Lower lobe of right lung (tissue), 2 donors: ENCODE measurements around the gene RETREG3. TPM values are rescaled to one million over a fixed set of nuclear protein-coding genes. Genes with fewer than 3 reads are reported as not detected.

ENCODE experiments used
- ATAC-seq, 2 donors: fragments of 200-7000 bp; cut with Tn5 transposase; one replicate each; pipeline ENCODE4 v1.9.1; 2020 to 2022; ENCODE audit warnings: mild to moderate bottlenecking in 2 of 2, moderate library complexity in 2 of 2
- DNase-seq: peaks from one replicate; pipeline ENCODE4 v3.0.0-alpha.2; 2020
- H3K27ac ChIP-seq: fragments of 200-600 bp; one replicate; pipeline ENCODE4 v1.8.0; 2022
- H3K27me3 ChIP-seq: fragments of 200-600 bp; one replicate; pipeline ENCODE4 v1.8.0; 2022; ENCODE audit warnings: low read depth
- H3K36me3 ChIP-seq: fragments of 200-600 bp; one replicate; pipeline ENCODE4 v1.8.0; 2022; ENCODE audit warnings: mild to moderate bottlenecking
- H3K4me1 ChIP-seq: fragments of 200-600 bp; one replicate; pipeline ENCODE4 v1.8.0; 2022
- H3K4me3 ChIP-seq: fragments of 200-600 bp; one replicate; pipeline ENCODE4 v1.8.0; 2022; ENCODE audit warnings: mild to moderate bottlenecking
- H3K9me3 ChIP-seq: fragments of 200-600 bp; one replicate; pipeline ENCODE4 v1.8.0; 2022
- CTCF ChIP-seq: fragments of 200-600 bp; IDR thresholded peaks from one replicate; pipeline ENCODE4 v1.8.0; 2022; ENCODE audit warnings: antibody characterized with exemption, mild to moderate bottlenecking
- intact Hi-C: fragments of 100-400 bp; cut with DNase I; formaldehyde crosslinking; loops from one replicate; pipeline ENCODE4 v1.11.0; 2022
- total RNA-seq: library from RNA; stranded (reverse); fragmentation: NEBNext Ultra II Directional; extraction: Animal tissue kit (Norgen Biotek cat#: 25700); gene quantifications from one replicate; pipeline ENCODE4 v1.2.1, GENCODE V29; 2021
- donor health status: DM: no; HTN: yes; CAD: no; lungs with severe emphysema.

Gene RETREG3
- total RNA-seq, 1 donor from 2014 or later, result 70.7 TPM

DNA sequence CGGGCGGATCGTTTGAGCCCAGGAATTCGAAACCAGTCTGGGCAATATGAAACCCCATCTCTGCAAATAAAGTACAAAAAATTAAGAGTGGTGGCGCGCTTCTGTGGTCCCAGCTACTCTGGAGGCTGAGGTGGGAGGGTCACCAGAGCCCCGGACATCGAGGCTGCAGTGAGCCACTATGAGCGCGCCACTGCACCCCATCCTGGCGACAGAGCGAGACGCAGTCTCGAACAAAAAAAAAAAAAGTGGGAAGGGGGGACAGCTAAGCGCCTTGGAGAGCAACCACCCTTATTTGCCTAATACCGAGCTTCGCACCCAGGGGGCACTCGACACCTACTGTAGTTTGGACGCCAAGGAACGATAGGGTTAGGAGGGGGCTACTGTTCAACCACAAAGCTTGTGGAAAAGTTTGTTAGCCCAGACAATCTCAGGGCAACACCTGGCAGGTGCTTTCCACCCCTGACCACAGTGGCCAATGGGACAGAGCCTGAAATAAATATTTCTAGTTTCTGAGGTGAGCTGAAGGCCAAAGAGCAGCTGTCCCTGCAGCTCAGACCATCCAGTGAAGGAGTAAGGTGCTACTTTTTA, 30.8 kb downstream of the RETREG3 start:
- Histone ChIP-seq H3K4me3 (peak overlapping the region; percentile 84), H3K27me3 (no peaks in the 10 kb centered on the region), H3K27ac (peak overlapping the region; percentile 90), H3K4me1 (peaks cover 19% of the 10 kb centered on the region), H3K36me3 (peaks cover 58% of the 10 kb centered on the region), H3K9me3 (no peaks in the 10 kb centered on the region)
- intact Hi-C loops, result no loop called here
- peak; percentile 79 for DNase-seq
- ATAC-seq, result peak; percentile 86 to 87
- peak; percentile 67 for TF ChIP-seq CTCF

- no peaks in the 10 kb centered on the region for H3K27me3 ChIP-seq
- peaks cover 19% of the 10 kb centered on the region for H3K4me1 ChIP-seq
- ATAC-seq (peak; percentile 98), DNase-seq (peak; percentile 96)
- H3K4me3 ChIP-seq, result peak within 1 kb of the TSS; percentile 84
- no peaks in the 10 kb centered on the region for H3K9me3 ChIP-seq
- TF ChIP-seq CTCF, result no peak
- H3K27ac ChIP-seq, result peak within 1 kb of the TSS; percentile 90
- intact Hi-C loops, result no loop called here
- H3K36me3 ChIP-seq, result peaks cover 58% of the 10 kb centered on the region
Observed at GRCh38 chr17:42577532-42578281, 31.5 kb downstream of the RETREG3 start, which contains the start of gene PSMC3IP. Gene PSMC3IP (minus strand): TSS chr17:42577729. CDS start chr17:42577686, 43 bp downstream.

DNA sequence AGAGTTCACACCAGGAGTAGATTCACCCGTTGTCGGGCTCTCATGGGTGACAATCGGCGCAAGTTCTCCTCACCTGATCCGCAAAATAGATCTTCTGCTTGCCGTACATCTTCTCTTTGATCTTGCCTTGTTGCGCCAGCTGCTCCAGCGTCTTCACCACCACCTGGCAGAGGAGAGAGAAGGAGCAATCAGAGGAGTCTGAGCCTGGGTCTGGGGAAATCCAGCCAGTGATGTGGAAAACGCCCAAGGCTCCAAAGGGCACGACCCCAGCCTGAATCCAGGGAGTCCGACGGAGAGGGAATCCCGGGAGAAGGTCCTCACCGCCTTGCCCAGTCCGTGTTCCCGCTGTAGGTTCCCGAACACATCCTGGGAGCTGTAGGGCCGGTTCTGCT, 32.0 kb downstream of the RETREG3 start:
- intact Hi-C loops, result no loop called here
- Histone ChIP-seq H3K4me1 (peaks cover 23% of the 10 kb centered on the region), H3K9me3 (no peaks in the 10 kb centered on the region), H3K36me3 (peaks cover 58% of the 10 kb centered on the region), H3K4me3 (peak overlapping the region; percentile 84), H3K27ac (peak overlapping the region; percentile 90), H3K27me3 (no peaks in the 10 kb centered on the region)
- DNase-seq, result no peak
- no peak for ATAC-seq
- TF ChIP-seq CTCF, result no peak

DNA sequence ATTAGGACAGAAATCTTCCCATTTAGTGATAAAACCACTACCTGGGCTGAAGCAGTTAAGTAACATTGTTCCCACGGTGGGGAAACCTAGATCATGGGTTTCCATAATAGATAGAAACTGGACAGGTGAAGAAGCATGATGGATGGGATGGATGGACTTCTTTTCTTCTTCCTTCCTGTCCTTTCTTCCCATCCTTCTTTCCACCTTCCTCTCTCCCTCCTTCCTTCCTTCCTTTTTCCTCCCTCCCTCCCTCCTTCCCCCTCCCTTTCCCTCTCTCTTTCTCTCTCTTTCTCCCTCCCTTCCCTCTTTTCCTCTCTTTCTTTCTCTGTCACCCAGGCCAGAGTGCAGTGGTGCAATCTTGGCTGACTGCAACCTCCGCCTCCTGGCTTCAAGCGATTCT, 34.7 kb downstream of the RETREG3 start:
- Histone ChIP-seq H3K36me3 (peaks cover 59% of the 10 kb centered on the region), H3K4me1 (peaks cover 28% of the 10 kb centered on the region), H3K27me3 (no peaks in the 10 kb centered on the region), H3K27ac (no peak overlapping the region), H3K9me3 (no peaks in the 10 kb centered on the region), H3K4me3 (no peak overlapping the region)
- no peak for DNase-seq
- ATAC-seq, result no peak
- intact Hi-C loops, result no loop called here
- TF ChIP-seq CTCF, result no peak

DNA sequence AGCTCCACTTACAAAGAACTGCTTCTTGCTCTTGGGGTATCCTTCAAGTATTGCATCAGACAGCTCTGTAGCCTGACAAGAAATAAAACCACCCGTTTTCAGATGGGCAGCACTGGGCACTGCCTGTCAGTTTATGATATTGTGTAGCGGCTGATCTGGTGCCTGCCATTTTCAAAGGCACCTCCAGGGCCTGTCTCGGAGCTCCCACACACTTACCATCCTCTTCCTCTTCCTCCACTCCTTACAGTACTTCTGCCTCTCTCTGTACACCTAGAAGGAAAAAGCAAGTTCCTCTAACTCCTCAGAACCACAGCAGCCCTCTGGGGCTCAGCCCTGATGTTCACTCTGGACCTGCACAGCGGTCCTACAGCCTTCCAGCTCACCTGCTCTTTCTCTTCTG, 36.1 kb downstream of the RETREG3 start:
- H3K4me1 ChIP-seq, result peaks cover 31% of the 10 kb centered on the region
- no peak for TF ChIP-seq CTCF
- no peaks in the 10 kb centered on the region for H3K9me3 ChIP-seq
- H3K27ac ChIP-seq, result no peak overlapping the region
- no peaks in the 10 kb centered on the region for H3K27me3 ChIP-seq
- peaks cover 72% of the 10 kb centered on the region for H3K36me3 ChIP-seq
- ATAC-seq, result no peak
- intact Hi-C loops, result no loop called here
- H3K4me3 ChIP-seq, result no peak overlapping the region
- no peak for DNase-seq
